Mesenchymal stem cell (in vitro differentiated cells and primary cell): ENCODE results near the gene SPINDOC.

ENCODE experiments used
- DNase-seq: peaks from one replicate; pipeline ENCODE4 v3.0.0-alpha.2; 2013
- H2AFZ ChIP-seq: one replicate; pipeline ENCODE4 v1.6.1; 2013; ENCODE audit warnings: low read depth, mild to moderate bottlenecking, control low read depth, inconsistent platforms, low read length, moderate library complexity
- H2AK5ac ChIP-seq: 2 replicates; pipeline ENCODE4 v1.6.1; 2013; ENCODE audit warnings: low read length, moderate library complexity, mild to moderate bottlenecking, inconsistent platforms; ENCODE audit not compliant: severe bottlenecking
- H2BK120ac ChIP-seq: one replicate; pipeline ENCODE4 v1.6.1; 2013; ENCODE audit warnings: low read depth, mild to moderate bottlenecking, inconsistent platforms, low read length, moderate library complexity
- H2BK12ac ChIP-seq, 2 experiments: one replicate each; pipeline ENCODE4 v1.6.1; 2013; ENCODE audit warnings: inconsistent platforms in 2 of 2, low read length in 2 of 2, mild to moderate bottlenecking in 2 of 2, moderate library complexity in 2 of 2, control low read depth in 1 of 2
- H2BK15ac ChIP-seq: one replicate; pipeline ENCODE4 v1.6.1; 2013; ENCODE audit warnings: mild to moderate bottlenecking, low read depth, inconsistent platforms; ENCODE audit not compliant: poor library complexity, severe bottlenecking
- H2BK5ac ChIP-seq: 2 replicates; pipeline ENCODE4 v1.6.1; 2013; ENCODE audit warnings: low read depth, mild to moderate bottlenecking, low read length, control low read depth, inconsistent platforms; ENCODE audit not compliant: poor library complexity, severe bottlenecking
- H3K14ac ChIP-seq, 2 experiments: one replicate each; pipeline ENCODE4 v1.6.1; 2013; ENCODE audit warnings: inconsistent platforms in 2 of 2, low read length in 2 of 2, control low read depth in 1 of 2, mild to moderate bottlenecking in 1 of 2, moderate library complexity in 1 of 2
- H3K18ac ChIP-seq, 2 experiments: one replicate each; pipeline ENCODE4 v1.6.1; 2013; ENCODE audit warnings: inconsistent platforms in 2 of 2, low read length in 2 of 2, control low read depth in 1 of 2, low read depth in 1 of 2, mild to moderate bottlenecking in 1 of 2
- H3K23ac ChIP-seq, 2 experiments: one replicate each; pipeline ENCODE4 v1.6.1; 2013; ENCODE audit warnings: inconsistent platforms in 2 of 2, low read length in 2 of 2, mild to moderate bottlenecking in 2 of 2, moderate library complexity in 2 of 2, control low read depth in 1 of 2
- H3K27ac ChIP-seq: 2 replicates; pipeline ENCODE4 v1.5.1; 2013; ENCODE audit warnings: mild to moderate bottlenecking, moderate library complexity, low read length, control low read depth, inconsistent platforms; ENCODE audit not compliant: poor library complexity, severe bottlenecking
- H3K27me3 ChIP-seq, 2 experiments: 2 replicates each; pipeline versions ENCODE4 v1.6.1 to v1.7.0; 2013; ENCODE audit warnings: low read length in 2 of 2, mild to moderate bottlenecking in 2 of 2, moderate library complexity in 2 of 2, control low read depth in 1 of 2, inconsistent platforms in 1 of 2; ENCODE audit not compliant: control insufficient read depth in 1 of 2, insufficient read depth in 1 of 2
- H3K36me3 ChIP-seq, 2 experiments: 2 replicates each; pipeline versions ENCODE4 v1.6.1 to v1.7.0; 2013; ENCODE audit warnings: low read length in 2 of 2, control low read depth in 1 of 2, inconsistent platforms in 1 of 2, low read depth in 1 of 2, mild to moderate bottlenecking in 1 of 2; ENCODE audit not compliant: insufficient read depth in 2 of 2, control insufficient read depth in 1 of 2
- H3K4ac ChIP-seq, 2 experiments: one replicate each; pipeline ENCODE4 v1.6.1; 2013; ENCODE audit warnings: inconsistent platforms in 2 of 2, low read length in 2 of 2, mild to moderate bottlenecking in 2 of 2, moderate library complexity in 2 of 2, control low read depth in 1 of 2, low read depth in 1 of 2
- H3K4me1 ChIP-seq: 2 replicates; pipeline ENCODE4 v1.6.1; 2013; ENCODE audit warnings: low read depth, low read length, control low read depth; ENCODE audit not compliant: control insufficient read depth, insufficient read depth
- H3K4me2 ChIP-seq: 2 replicates; pipeline ENCODE4 v1.6.1; 2013; ENCODE audit warnings: low read length, mild to moderate bottlenecking, inconsistent platforms; ENCODE audit not compliant: poor library complexity, severe bottlenecking
- H3K4me3 ChIP-seq, 2 experiments: 2 replicates each; pipeline versions ENCODE4 v1.5.1 to v1.7.0; 2013; ENCODE audit warnings: low read length in 2 of 2, mild to moderate bottlenecking in 2 of 2, control low read depth in 1 of 2, low read depth in 1 of 2; ENCODE audit not compliant: insufficient read depth in 1 of 2
- H3K79me1 ChIP-seq: replicated peaks from 2 replicates; pipeline ENCODE4 v1.6.1; 2013; ENCODE audit warnings: mild to moderate bottlenecking, control low read depth, low read length, inconsistent platforms; ENCODE audit not compliant: poor library complexity, severe bottlenecking
- H3K9ac ChIP-seq: 2 replicates; pipeline ENCODE4 v1.7.0; 2013; ENCODE audit warnings: mild to moderate bottlenecking, low read length, moderate library complexity
- H3K9me3 ChIP-seq: 2 replicates; pipeline ENCODE4 v1.7.0; 2013; ENCODE audit warnings: mild to moderate bottlenecking, low read length; ENCODE audit not compliant: control insufficient read depth
- H4K8ac ChIP-seq: one replicate; pipeline ENCODE4 v1.6.1; 2013; ENCODE audit warnings: inconsistent platforms, mild to moderate bottlenecking, low read length, moderate library complexity
- H4K91ac ChIP-seq: one replicate; pipeline ENCODE4 v1.6.1; 2013; ENCODE audit warnings: mild to moderate bottlenecking, low read length, inconsistent platforms
- WGBS: methylation state at CpG from one replicate; pipeline ENCODE4 v1.1.7; 2013; ENCODE audit warnings: mixed read lengths; 5-methylcytosine and 5-hydroxymethylcytosine counted together

SPINDOC gene

GRCh38 chr11:63868399-63869064 lies 55.3 kb downstream of the SPINDOC start:
- H2BK5ac ChIP-seq = no peak overlapping the region
- H2AFZ ChIP-seq = no peak overlapping the region
- H3K9me3 ChIP-seq = no peaks in the 10 kb centered on the region
- H2BK120ac ChIP-seq = no peak overlapping the region
- peaks cover 31% of the 10 kb centered on the region for H3K4me1 ChIP-seq
- no peak overlapping the region for H2AK5ac ChIP-seq
- no peak overlapping the region for H3K4me3 ChIP-seq
- H2BK15ac ChIP-seq = no peak overlapping the region
- no peak overlapping the region for H3K27ac ChIP-seq
- 81% methylated on average over 9 of the region's 9 CpGs for WGBS
- no peak overlapping the region for H3K4ac ChIP-seq
- peaks cover 30% of the 10 kb centered on the region for H3K79me1 ChIP-seq
- no peak overlapping the region for H2BK12ac ChIP-seq
- no peak overlapping the region for H3K9ac ChIP-seq
- H3K18ac ChIP-seq = no peak overlapping the region
- H3K23ac ChIP-seq = no peak overlapping the region
- H3K36me3 ChIP-seq = peaks cover 4 to 17% of the 10 kb centered on the region in 2 experiments
- H3K4me2 ChIP-seq = no peak overlapping the region
- no peak overlapping the region for H4K8ac ChIP-seq
- DNase-seq = no peak
- H3K27me3 ChIP-seq = no peaks in the 10 kb centered on the region
- no peak overlapping the region for H4K91ac ChIP-seq
- no peak overlapping the region for H3K14ac ChIP-seq

- Histone ChIP-seq H3K4me2 (no peak overlapping the region), H3K4ac (no peak overlapping the region), H3K27ac (no peak overlapping the region), H3K23ac (no peak overlapping the region), H2BK15ac (no peak overlapping the region), H2BK120ac (no peak overlapping the region), H3K36me3 (peaks cover 4 to 19% of the 10 kb centered on the region in 2 experiments), H4K91ac (no peak overlapping the region), H3K14ac (no peak overlapping the region), H3K27me3 (no peaks in the 10 kb centered on the region), H2BK12ac (no peak overlapping the region), H3K4me1 (peaks cover 32% of the 10 kb centered on the region), H3K18ac (no peak overlapping the region), H2BK5ac (no peak overlapping the region), H2AFZ (no peak overlapping the region), H3K9ac (no peak overlapping the region), H3K79me1 (peaks cover 30% of the 10 kb centered on the region), H3K9me3 (no peaks in the 10 kb centered on the region), H2AK5ac (no peak overlapping the region), H4K8ac (no peak overlapping the region), H3K4me3 (no peak overlapping the region)
- no peak for DNase-seq
- 93% methylated on average over 7 of the region's 7 CpGs for WGBS
These were observed 55.9 kb downstream of the SPINDOC start for GRCh38 chr11:63869171-63869591.

- H3K36me3 ChIP-seq = peaks cover 4 to 19% of the 10 kb centered on the region in 2 experiments
- H4K91ac ChIP-seq = no peak overlapping the region
- H3K27ac ChIP-seq = no peak overlapping the region
- H3K9me3 ChIP-seq = no peaks in the 10 kb centered on the region
- no peak overlapping the region for H3K4me2 ChIP-seq
- H2BK120ac ChIP-seq = no peak overlapping the region
- 89% methylated on average over 8 of the region's 8 CpGs for WGBS
- H3K4me3 ChIP-seq = no peak overlapping the region
- H3K14ac ChIP-seq = no peak overlapping the region
- H2AFZ ChIP-seq = no peak overlapping the region
- H3K9ac ChIP-seq = no peak overlapping the region
- no peak overlapping the region for H2BK12ac ChIP-seq
- H3K4me1 ChIP-seq = peaks cover 32% of the 10 kb centered on the region
- no peak overlapping the region for H3K23ac ChIP-seq
- DNase-seq = no peak
- H3K4ac ChIP-seq = no peak overlapping the region
- H2BK5ac ChIP-seq = no peak overlapping the region
- H3K79me1 ChIP-seq = peaks cover 30% of the 10 kb centered on the region
- H2BK15ac ChIP-seq = no peak overlapping the region
- H4K8ac ChIP-seq = no peak overlapping the region
- H2AK5ac ChIP-seq = no peak overlapping the region
- no peaks in the 10 kb centered on the region for H3K27me3 ChIP-seq
- H3K18ac ChIP-seq = no peak overlapping the region
These were observed 56.4 kb downstream of the SPINDOC start for GRCh38 chr11:63869683-63870082.

- H2BK12ac ChIP-seq = no peak overlapping the region
These were observed 57.3 kb downstream of the SPINDOC start for GRCh38 chr11:63870351-63871140.

More at GRCh38 chr11:63870351-63871140, 57.3 kb downstream of the SPINDOC start:
- Histone ChIP-seq H2AK5ac (no peak overlapping the region), H4K8ac (no peak overlapping the region), H2BK15ac (no peak overlapping the region), H3K14ac (no peak overlapping the region), H3K36me3 (peaks cover 6 to 18% of the 10 kb centered on the region in 2 experiments), H3K9me3 (no peaks in the 10 kb centered on the region), H3K27me3 (no peaks in the 10 kb centered on the region), H3K23ac (no peak overlapping the region), H4K91ac (no peak overlapping the region), H3K18ac (no peak overlapping the region), H3K79me1 (peaks cover 25% of the 10 kb centered on the region), H3K4ac (no peak overlapping the region), H3K4me1 (peaks cover 32% of the 10 kb centered on the region), H2BK5ac (no peak overlapping the region), H3K4me2 (no peak overlapping the region), H2AFZ (no peak overlapping the region), H3K27ac (no peak overlapping the region), H3K4me3 (no peak overlapping the region), H3K9ac (peak overlapping the region; percentile 37), H2BK120ac (no peak overlapping the region)
- peak; percentile 48 for DNase-seq
- whole genome bisulfite sequencing = 76% methylated on average over 14 of the region's 14 CpGs
